ENCODE data around the gene ATP6V1A.
"Not testable (repeated sequence)": the region's sequence is repeated elsewhere in the genome, so short reads cannot be mapped to it uniquely, and the experiment has no call there.

The ATP6V1A gene

DNA sequence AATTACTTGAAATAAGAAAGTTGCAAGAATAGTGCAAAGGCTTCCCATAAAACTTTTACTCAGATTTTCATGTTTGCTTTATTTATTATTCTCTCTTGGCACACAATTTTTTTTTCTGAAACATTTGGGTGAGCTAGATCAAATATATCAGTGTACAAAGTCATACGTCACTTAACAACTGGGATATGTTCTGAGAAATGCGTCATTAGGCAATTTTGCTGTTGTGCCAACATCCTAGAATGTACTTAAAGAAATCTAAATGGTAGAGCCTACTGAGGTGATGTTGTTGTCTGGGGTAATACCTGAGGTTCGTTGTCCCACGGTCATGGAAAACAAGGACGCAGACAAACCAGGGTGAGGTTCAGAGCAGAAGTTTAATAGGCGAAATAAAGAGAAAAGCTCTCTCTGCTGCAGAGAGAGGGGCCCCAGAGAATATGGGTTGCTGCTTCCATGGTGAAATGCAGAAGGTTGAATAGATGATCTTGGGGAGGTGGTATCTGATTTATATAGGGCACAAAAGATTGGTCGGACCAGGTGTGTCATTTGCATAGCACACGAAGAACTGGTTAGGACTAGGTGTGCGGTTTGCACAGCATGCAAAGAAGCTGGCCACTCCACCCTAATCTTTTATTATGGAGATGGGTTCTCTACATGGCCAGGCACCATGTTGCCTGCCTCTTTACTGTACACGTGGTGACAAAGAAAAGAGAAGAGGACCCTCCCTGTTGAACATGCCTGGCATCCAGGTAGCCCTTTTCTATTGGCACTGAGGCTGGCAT is 82.9 kb downstream of the ATP6V1A start:
- no peak for DNase-seq

DNA sequence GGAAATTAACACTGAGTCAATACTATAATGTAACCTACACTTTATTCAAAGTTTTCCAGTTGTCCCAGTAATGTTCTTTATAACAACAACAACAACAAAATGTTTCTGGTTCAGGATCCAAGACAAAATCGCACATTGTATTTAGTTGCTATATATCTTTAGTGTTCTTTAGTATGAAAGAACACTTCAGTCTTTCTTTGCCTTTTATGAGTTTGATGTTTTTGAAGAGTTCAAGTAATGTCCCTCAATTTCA is 84.2 kb downstream of the ATP6V1A start:
- no peak for DNase-seq

DNA sequence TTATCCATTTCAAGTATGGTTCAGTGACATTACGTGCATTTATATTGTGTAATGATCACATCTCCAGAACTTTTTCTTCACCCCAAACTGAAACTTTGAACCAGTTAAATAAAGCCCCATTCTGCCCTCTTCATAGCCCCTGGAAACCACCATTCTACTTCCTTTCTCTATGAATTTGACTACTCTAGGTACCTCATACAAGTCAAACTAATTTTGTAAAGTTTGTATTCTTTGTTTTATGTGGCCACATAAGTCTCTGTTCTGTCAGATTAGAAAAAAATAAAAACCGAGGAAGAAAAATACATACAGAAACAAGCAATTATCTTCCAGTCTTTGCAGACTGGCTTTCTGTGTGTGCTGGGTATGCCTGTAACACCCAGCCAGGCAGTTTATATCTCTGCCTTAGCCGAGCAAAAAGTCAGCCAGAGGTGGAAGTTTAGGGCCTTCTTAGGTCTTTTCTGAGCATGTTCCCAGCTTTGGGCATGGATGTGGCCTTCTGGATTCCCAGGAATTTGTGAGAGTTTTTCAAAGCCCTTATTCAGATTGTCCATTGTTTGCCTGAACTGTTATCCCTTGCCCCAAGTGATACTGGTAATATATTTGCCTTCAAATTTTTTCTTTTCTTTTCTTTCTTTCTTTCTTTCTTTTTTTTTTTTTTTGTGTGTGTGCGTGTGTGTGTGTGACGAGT is 85.8 kb downstream of the ATP6V1A start:
- no peak for DNase-seq

DNA sequence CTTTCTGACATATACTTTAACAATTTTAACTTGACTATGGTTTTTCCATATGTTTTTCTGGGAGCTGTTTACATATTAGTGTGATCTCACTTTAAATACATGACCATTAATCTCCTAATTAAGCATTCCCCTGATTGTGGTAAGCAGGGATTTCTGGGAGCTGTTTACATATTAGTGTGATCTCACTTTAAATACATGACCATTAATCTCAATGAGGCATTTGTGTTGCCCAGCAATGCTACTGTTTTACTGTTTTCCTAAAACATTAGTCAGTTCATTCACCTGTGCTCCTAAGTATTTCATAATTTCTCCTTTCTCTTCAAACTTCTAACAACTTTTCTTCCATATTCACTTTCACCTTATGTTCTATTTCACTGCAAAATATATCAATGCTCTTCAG is 88.1 kb downstream of the ATP6V1A start:
- no peak for DNase-seq

DNA sequence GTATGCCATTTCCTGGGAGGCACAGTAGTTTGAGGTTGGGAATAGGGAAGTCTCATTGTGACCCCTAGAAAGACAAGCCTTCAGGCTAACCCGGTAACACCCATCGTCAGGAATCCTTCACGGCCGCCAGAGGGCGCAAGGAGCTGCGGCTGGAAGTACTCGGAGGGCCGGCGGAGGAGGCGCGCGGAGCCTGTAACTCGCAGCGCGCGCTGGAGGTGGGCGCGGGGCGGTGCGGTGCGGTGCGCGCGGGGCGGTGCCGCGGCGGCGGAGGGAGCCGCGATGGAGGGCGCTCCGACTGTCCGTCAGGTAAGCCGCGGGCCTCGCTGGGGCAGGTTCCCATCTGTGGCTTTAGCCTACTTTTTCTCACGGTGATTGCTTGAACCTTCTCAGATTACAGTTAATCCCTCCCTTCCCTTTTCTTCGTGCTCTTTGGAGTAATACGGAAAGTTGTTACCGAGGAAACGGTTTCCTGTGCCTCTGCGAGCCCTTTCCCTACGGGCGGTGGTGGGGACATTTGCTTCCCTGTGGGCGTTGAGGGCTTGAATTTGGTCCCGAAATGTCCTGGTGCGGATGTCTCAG is 91.9 kb downstream of the ATP6V1A start, which contains the start of gene GRAMD1C:
TSS of gene GRAMD1C (plus strand) at position 158 of the 579 bp plus-strand sequence. CDS start at position 280, 122 bp downstream.
- DNase-seq = peak; percentile 72

DNA sequence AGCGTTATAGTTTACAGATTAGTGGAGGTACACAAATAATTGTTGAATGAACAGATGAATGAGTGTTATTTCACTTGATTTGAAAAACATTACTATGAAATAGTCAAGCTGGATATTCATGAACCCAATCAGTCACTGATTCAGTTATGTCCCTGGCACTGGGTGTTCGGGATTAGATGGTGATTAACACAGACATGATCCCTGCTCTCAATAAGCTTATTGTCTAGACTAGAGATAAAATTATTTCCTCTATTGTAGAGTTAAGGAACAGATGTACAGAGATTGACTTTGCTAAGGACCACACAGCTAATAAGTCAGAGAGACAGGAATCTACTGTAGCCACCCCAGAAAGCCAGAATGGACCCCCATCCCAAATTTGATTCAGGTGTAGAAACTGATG is 92.7 kb downstream of the ATP6V1A start:
- DNase-seq = no peak

DNA sequence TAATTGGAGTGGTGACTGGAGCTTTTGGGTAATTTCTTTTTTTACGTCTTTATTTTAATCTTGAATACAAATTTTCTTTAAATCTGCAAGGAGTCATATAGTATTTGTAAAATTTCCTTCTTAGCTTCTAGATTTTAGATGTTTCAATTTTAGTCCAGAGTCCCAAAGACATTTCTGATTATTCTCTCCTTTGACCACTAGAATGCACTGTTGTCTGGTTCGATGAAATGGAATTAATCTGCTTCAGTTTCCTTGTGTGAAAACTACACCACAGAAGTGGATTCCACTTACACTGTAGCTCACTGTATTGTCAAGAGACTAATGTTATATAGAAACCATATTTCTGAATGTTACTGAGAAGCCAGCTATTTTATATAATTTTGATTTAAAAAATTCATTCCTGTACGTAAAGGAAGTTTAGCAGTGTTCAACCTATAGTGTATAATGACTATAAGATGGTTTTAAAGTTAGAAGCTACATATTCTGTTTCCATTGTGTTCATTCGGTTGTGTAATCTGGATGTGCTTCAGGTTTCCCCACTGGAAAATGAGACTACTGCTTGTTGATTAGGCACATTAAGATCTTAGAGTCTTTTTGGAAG is 97.9 kb downstream of the ATP6V1A start:
- no peak for DNase-seq

DNA sequence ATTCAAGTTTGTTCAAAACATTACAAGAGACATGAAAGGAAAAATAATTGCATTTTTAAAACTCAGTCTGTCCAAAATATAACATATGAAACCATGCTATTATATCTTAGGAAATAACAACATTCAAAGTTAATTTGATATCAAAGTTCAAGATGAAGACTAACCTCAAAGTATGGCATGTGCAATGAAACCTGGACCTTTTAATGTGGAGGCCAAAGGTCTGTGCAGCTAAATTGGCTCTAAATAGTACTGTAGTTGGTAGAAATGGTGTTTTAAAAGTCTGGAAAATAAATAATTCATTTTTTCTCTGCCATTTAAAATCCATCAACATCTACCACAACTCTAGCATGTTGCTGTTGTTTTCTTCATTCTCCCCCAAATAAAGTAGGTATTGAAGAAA is 100.4 kb downstream of the ATP6V1A start:
- DNase-seq = no peak

DNA sequence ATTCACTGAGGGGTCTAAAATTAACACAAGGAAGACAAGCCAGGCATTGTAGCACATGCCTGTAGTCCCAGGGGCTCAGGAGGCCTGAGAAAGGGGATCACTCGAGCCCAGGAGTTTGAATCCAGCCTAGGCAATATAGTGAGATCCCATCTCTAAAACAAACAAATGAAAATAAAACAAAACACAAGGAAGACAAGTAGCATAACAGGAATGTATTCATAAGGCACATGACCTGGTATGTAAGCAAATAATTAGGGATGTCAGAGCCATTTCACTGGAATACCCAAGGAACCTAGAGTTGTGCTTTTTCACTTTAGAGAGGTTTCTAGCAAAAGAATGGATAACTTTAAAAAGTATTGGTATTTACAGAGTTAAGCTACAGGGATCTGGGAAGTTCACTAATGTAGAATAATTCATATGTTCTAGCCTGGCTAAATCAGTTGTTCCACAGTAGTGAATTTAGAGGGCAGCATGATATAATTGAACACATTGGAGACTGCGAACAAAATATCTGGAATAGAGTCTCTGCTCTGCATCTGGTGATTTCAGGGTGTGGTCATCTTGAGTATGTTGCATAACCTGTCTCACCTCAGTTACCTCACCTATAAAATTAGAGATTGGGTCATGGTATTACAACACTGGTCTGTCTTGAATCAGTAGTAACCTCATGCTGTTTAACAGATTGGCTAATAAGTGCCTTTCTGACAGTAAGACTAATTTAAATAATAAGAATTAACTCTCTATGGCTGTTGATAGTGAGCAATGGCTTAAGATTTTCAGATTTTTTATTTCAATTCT is 101.0 kb downstream of the ATP6V1A start:
- DNase-seq = no peak

DNA sequence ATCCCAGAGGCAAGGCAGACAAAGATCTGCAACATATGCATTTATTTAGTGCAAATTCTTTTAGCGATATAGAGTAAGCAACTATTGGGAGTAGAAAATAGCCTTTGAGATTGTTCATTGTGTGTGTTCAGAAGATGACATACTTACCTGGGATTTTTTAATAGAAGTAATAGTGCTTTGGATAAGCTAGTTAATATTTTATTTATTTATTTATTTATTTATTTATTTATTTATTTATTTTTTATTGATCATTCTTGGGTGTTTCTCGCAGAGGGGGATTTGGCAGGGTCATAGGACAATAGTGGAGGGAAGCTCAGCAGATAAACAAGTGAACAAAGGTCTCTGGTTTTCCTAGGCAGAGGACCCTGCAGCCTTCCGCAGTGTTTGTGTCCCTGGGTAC is 102.2 kb downstream of the ATP6V1A start:
- DNase-seq = not testable (repeated sequence)

DNA sequence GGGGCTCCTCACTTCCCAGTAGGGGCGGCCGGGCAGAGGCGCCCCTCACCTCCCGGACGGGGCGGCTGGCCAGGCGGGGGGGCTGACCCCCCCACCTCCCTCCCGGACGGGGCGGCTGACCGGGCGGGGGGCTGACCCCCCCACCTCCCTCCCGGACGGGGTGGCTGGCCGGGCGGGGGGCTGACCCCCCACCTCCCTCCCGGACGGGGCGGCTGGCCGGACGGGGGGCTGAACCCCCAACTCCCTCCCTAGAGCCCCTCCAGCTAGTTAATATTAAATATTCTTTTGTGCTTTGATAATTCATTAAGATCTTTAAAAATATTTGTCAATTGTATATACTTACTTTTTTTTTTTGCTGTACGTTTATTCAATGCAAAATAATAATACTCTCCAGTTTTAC is 103.0 kb downstream of the ATP6V1A start:
- not testable (repeated sequence) for DNase-seq

DNA sequence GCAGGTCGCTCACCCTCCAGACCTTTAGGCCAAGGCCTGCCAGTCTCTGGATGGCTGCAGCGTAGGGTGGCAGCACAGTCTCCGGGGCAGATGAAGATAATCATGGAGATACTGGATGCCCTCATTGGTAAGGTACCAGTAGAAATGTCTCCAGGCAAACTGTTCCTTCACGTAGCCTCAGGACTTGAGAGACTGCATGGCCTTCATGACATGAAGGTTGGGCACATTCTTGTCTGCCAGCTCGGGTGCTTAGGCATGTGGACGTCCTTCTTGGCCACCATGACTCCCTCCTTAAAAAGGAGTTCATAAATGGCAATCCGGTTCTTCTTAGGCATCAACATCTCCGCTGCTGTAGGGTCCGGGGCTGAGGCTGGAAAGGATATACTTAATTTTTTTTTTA is 103.6 kb downstream of the ATP6V1A start:
- DNase-seq = not testable (repeated sequence)

DNA sequence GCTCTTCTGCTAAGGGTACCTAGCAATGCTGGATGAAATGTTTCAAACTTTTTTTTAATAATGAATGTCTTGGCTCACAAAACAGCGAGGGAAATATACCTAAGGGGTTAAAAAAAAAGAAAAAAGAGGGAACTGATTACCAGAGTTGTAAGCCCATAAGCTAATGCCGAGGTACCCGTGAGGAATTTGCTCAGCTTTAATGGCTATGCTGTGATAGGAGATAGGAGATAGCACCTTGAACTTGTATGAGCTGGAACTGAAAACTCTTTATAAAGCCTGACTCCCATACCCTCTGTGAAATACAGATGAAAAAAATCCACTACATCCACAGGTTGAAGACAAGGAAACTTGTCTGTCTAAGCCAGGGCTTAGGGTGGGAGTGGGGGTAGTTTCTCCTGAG is 105.7 kb downstream of the ATP6V1A start:
- DNase-seq = no peak
